Esophagus squamous epithelium (tissue), 4 donors: ENCODE data around the gene PRELP.

ENCODE experiments used
- POLR2A ChIP-seq, 4 donors: fragments of 450-650 bp; IDR thresholded peaks; one replicate each; pipeline ENCODE4 v1.6.1; 2017; ENCODE audit warnings: antibody characterized with exemption in 4 of 4, mild to moderate bottlenecking in 4 of 4, moderate library complexity in 3 of 4
- TF ChIP-seq, protein P1 (sequence below), 6 experiments: fragments of 450-650 bp in 4 of 6; fragments of 200-600 bp in 2 of 6; sonication (generic) in 2 of 6; IDR thresholded peaks; one replicate each; pipeline ENCODE4 v1.5.1; 2016 to 2019; ENCODE audit warnings: antibody characterized with exemption in 6 of 6, mild to moderate bottlenecking in 4 of 6, moderate library complexity in 4 of 6

DNA sequence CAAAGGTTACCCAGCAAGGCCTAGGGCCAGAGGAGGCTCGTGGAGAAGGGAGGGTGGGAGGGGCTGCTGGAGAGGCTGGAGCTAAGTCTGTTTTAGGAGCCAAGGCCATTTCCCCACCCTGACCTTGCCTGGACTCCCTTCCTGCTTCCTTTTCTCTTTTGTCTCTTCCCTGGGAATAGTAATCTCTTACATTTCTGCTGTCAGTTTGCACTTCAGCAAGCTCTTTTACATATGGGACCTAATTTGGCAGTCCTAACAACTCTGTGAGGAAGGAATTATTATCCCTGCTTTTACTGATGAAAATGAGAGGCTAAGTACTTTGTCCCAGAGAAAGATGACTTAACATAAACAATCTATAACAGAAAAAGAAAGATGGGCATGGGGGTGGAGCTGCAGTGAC is 32.2 kb downstream of the PRELP start:
- TF ChIP-seq, protein P1, sequence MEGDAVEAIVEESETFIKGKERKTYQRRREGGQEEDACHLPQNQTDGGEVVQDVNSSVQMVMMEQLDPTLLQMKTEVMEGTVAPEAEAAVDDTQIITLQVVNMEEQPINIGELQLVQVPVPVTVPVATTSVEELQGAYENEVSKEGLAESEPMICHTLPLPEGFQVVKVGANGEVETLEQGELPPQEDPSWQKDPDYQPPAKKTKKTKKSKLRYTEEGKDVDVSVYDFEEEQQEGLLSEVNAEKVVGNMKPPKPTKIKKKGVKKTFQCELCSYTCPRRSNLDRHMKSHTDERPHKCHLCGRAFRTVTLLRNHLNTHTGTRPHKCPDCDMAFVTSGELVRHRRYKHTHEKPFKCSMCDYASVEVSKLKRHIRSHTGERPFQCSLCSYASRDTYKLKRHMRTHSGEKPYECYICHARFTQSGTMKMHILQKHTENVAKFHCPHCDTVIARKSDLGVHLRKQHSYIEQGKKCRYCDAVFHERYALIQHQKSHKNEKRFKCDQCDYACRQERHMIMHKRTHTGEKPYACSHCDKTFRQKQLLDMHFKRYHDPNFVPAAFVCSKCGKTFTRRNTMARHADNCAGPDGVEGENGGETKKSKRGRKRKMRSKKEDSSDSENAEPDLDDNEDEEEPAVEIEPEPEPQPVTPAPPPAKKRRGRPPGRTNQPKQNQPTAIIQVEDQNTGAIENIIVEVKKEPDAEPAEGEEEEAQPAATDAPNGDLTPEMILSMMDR (IDR thresholded peaks at IDR 0.05): no peak
- TF ChIP-seq POLR2A (IDR thresholded peaks at IDR 0.05): no peak
